GM12878 (cell line): Measurements from ENCODE around the gene DYRK1B. TPM values are rescaled to one million over a fixed set of nuclear protein-coding genes. Genes with fewer than 3 reads are reported as not detected.

Experiments
- BHLHE40 ChIP-seq, 2 experiments: fragments of 450-650 bp in 1 of 2; IDR thresholded peaks; 2 replicates each; pipeline ENCODE4 v1.6.1; 2011 to 2017; ENCODE audit warnings: low read depth in 2 of 2, borderline replicate concordance in 1 of 2, improper control_type of control experiment in 1 of 2, low read length in 1 of 2, mild to moderate bottlenecking in 1 of 2
- E2F4 ChIP-seq: IDR thresholded peaks from 2 replicates; pipeline ENCODE4 v1.6.1; 2012; ENCODE audit warnings: low read depth, low read length, improper control_type of control experiment
- E4F1 ChIP-seq: fragments of 450-650 bp; IDR thresholded peaks from 2 replicates; pipeline ENCODE4 v1.6.1; 2018; ENCODE audit warnings: borderline replicate concordance, mild to moderate bottlenecking; ENCODE audit not compliant: partially characterized antibody
- ESRRA ChIP-seq: IDR thresholded peaks from 2 replicates; pipeline ENCODE4 v1.6.1; 2012; ENCODE audit warnings: mild to moderate bottlenecking, low read length, improper control_type of control experiment
- KDM1A ChIP-seq: fragments of 200-600 bp; sonication (generic); IDR thresholded peaks from 2 replicates; pipeline ENCODE4 v1.6.1; 2016; ENCODE audit warnings: borderline replicate concordance
- MEF2B ChIP-seq: fragments of 450-650 bp; IDR thresholded peaks from 2 replicates; pipeline ENCODE4 v1.6.1; 2018; ENCODE audit warnings: mild to moderate bottlenecking, moderate library complexity; ENCODE audit not compliant: partially characterized antibody, poor library complexity, severe bottlenecking
- MTA3 ChIP-seq: IDR thresholded peaks from 2 replicates; pipeline ENCODE4 v1.6.1; 2012; ENCODE audit warnings: low read length, inconsistent platforms, borderline replicate concordance
- NKRF ChIP-seq: fragments of 450-650 bp; conservative IDR thresholded peaks from 2 replicates; pipeline ENCODE4 v1.6.1; 2017; ENCODE audit warnings: mild to moderate bottlenecking, moderate library complexity
- NR2F1 ChIP-seq: fragments of 450-650 bp; conservative IDR thresholded peaks from 2 replicates; pipeline ENCODE4 v1.6.1; 2017; ENCODE audit warnings: mild to moderate bottlenecking
- PRDM15 ChIP-seq: fragments of 450-650 bp; formaldehyde crosslinking; IDR thresholded peaks from 2 replicates; pipeline ENCODE4 v1.4.0; 2020; ENCODE audit warnings: mild to moderate bottlenecking, moderate library complexity
- SIN3A ChIP-seq: IDR thresholded peaks from 2 replicates; pipeline ENCODE4 v1.6.1; 2012; ENCODE audit warnings: low read depth, low read length, improper control_type of control experiment
- SMAD5 ChIP-seq: IDR thresholded peaks from 2 replicates; pipeline ENCODE4 v1.6.1; 2016; ENCODE audit warnings: antibody characterized with exemption, low read depth
- ZBTB4 ChIP-seq: fragments of 450-650 bp; formaldehyde crosslinking; IDR thresholded peaks from 2 replicates; pipeline ENCODE4 v1.4.0; 2022; ENCODE audit warnings: mild to moderate bottlenecking, moderate library complexity
- ZNF384 ChIP-seq: IDR thresholded peaks from 2 replicates; pipeline ENCODE4 v1.6.1; 2012; ENCODE audit warnings: low read depth, mild to moderate bottlenecking, low read length, improper control_type of control experiment, borderline replicate concordance
- polyA plus RNA-seq, 11 experiments: library from polyadenylated mRNA; depleted of rRNA in 4 of 11; unstranded in 6 of 11; stranded (reverse) in 5 of 11; fragments of >200 nt; fragmentation: Nextera tagmentation in 4 of 11; fragmentation: Illumina TruSeq in 1 of 11; extraction: Ambion mirVana in 4 of 11; extraction: Trizol in 1 of 11; gene quantifications; 1 replicate in 1 of 11; 2 replicates in 10 of 11; pipeline versions ENCODE4 v1.2.1 to v1.2.3, GENCODE V29; 2011 to 2016; ENCODE audit warnings: inconsistent platforms in 2 of 11, missing spikeins in 2 of 11, low read depth in 1 of 11
- total RNA-seq, 4 experiments: library from RNA; depleted of rRNA in 3 of 4; stranded (reverse); fragments of >200 nt in 3 of 4; fragmentation: Illumina TruSeq in 1 of 4; extraction: Trizol in 1 of 4; gene quantifications; 2 replicates each; pipeline versions ENCODE4 v1.2.1 to v1.2.3, GENCODE V29; 2013 to 2021

DYRK1B gene
- total and polyA plus RNA-seq, 10 of the 15 experiments (the other 5 are each of a cell fraction or from before 2014, with no cell fraction given) = 0.07 to 10.2 (median 3.4) TPM; not detected in 1

GRCh38 chr19:39792999-39793546, 40.9 kb downstream of the DYRK1B start (continued):
- TF ChIP-seq PRDM15 (CRISPR knock-in tag) = no peak
- TF ChIP-seq ZBTB4 (CRISPR knock-in tag) = no peak
- peak; percentile 92 for TF ChIP-seq MEF2B
- no peak for TF ChIP-seq NKRF
- TF ChIP-seq E2F4 = no peak
- TF ChIP-seq KDM1A = no peak
- TF ChIP-seq ESRRA = no peak
- 0 out of 4 replicates have a peak, but pooled peaks of 1 of the 2 experiments have one; percentile 11 for TF ChIP-seq BHLHE40 (IDR thresholded peaks at IDR 0.05; ENCODE audit: borderline replicate concordance in 1 of 2, low read depth in 2 of 2, low read length in 1 of 2)
- TF ChIP-seq SMAD5 = no peak
- no peak for TF ChIP-seq MTA3
- no peak for TF ChIP-seq E4F1
- TF ChIP-seq NR2F1 = no peak
- TF ChIP-seq ZNF384 = peak; percentile 92
- TF ChIP-seq SIN3A = no peak
